T-cell (primary cell): ENCODE measurements around the gene TNNT1. TPM values are rescaled to one million over a fixed set of nuclear protein-coding genes. Genes with fewer than 3 reads are reported as not detected.

Source experiments
- ATAC-seq, 4 experiments: fragments of 200-7000 bp in 3 of 4; fragments of 150-1000 bp in 1 of 4; cut with Tn5 transposase; replicated peaks in 1 of 4; 1 replicate in 3 of 4; 2 replicates in 1 of 4; pipeline ENCODE4 v1.10.0; 2021; ENCODE audit warnings: moderate library complexity in 3 of 4, mild to moderate bottlenecking in 2 of 4, moderate number of reproducible peaks in 1 of 4
- CTCF ChIA-PET, 2 donors: fragments of 300-600 bp; sonication (Branson Sonifier 250); formaldehyde crosslinking; loops; one replicate each; lab custom pipeline; 2022; ENCODE audit warnings: antibody characterized with exemption in 2 of 2; lab: Charles Lee
- POLR2A ChIA-PET, 2 donors: fragments of 300-600 bp; sonication (Branson Sonifier 250); formaldehyde crosslinking; loops; one replicate each; lab custom pipeline; 2022; ENCODE audit warnings: antibody characterized with exemption in 2 of 2; lab: Charles Lee
- DNase-seq, 35 experiments: peaks; one replicate each; pipeline versions ENCODE4 v3.0.0 to v3.0.0-alpha.2; 2013 to 2023
- H3K27ac ChIP-seq: one replicate; pipeline ENCODE4 v1.5.1; 2013; ENCODE audit warnings: low read length
- H3K27me3 ChIP-seq, 2 experiments: replicated peaks in 1 of 2; 1 replicate in 1 of 2; 2 replicates in 1 of 2; pipeline versions ENCODE4 v1.6.1 to v1.7.0; 2013; ENCODE audit warnings: low read length in 1 of 2, mixed read lengths in 1 of 2; ENCODE audit not compliant: control insufficient read depth in 2 of 2, insufficient read depth in 2 of 2; ENCODE audit errors: extremely low read depth in 1 of 2
- H3K36me3 ChIP-seq, 2 donors: 1 replicate in 1 of 2; 2 replicates in 1 of 2; pipeline versions ENCODE4 v1.6.1 to v1.7.0; 2013; ENCODE audit warnings: low read length in 1 of 2; ENCODE audit not compliant: control insufficient read depth in 2 of 2, insufficient read depth in 1 of 2; ENCODE audit errors: extremely low read depth in 1 of 2
- H3K4me1 ChIP-seq, 2 experiments: 1 replicate in 1 of 2; 2 replicates in 1 of 2; pipeline versions ENCODE4 v1.6.1 to v1.7.0; 2013; ENCODE audit warnings: low read length in 2 of 2, mixed read lengths in 1 of 2; ENCODE audit not compliant: insufficient read depth in 2 of 2, control insufficient read depth in 1 of 2; ENCODE audit errors: extremely low read depth in 1 of 2
- H3K4me3 ChIP-seq, 2 donors: 1 replicate in 1 of 2; 2 replicates in 1 of 2; pipeline versions ENCODE4 v1.5.1 to v1.7.0; 2013; ENCODE audit warnings: mild to moderate bottlenecking in 2 of 2, low read length in 1 of 2, moderate library complexity in 1 of 2; ENCODE audit not compliant: control insufficient read depth in 1 of 2; ENCODE audit errors: extremely low read depth in 1 of 2
- H3K9me3 ChIP-seq: 2 replicates; pipeline ENCODE4 v1.7.0; 2013
- H3K27ac Mint-ChIP-seq, 2 donors: one replicate each; pipeline ENCODE4 v1.8.0; 2020 to 2021; ENCODE audit warnings: mild to moderate bottlenecking in 2 of 2, mixed read lengths in 2 of 2
- H3K27me3 Mint-ChIP-seq, 2 donors: one replicate each; pipeline ENCODE4 v1.8.0; 2021 to 2022; ENCODE audit warnings: mixed read lengths in 2 of 2
- H3K36me3 Mint-ChIP-seq: one replicate; pipeline ENCODE4 v1.8.0; 2021; ENCODE audit warnings: mixed read lengths
- H3K4me1 Mint-ChIP-seq, 3 donors: one replicate each; pipeline ENCODE4 v1.8.0; 2020 to 2022; ENCODE audit warnings: mixed read lengths in 3 of 3, mild to moderate bottlenecking in 1 of 3
- H3K4me3 Mint-ChIP-seq, 3 donors: one replicate each; pipeline ENCODE4 v1.8.0; 2020 to 2022; ENCODE audit warnings: mild to moderate bottlenecking in 3 of 3, mixed read lengths in 3 of 3, moderate library complexity in 3 of 3
- H3K9me3 Mint-ChIP-seq, 3 donors: one replicate each; pipeline ENCODE4 v1.8.0; 2020 to 2022; ENCODE audit warnings: mixed read lengths in 3 of 3
- WGBS: methylation state at CpG from one replicate; pipeline ENCODE4 v1.1.5; 2013; ENCODE audit warnings: missing lambda C conversion rate; ENCODE audit not compliant: insufficient coverage; 5-methylcytosine and 5-hydroxymethylcytosine counted together
- total RNA-seq, 35 experiments: library from RNA in 6 of 35; stranded (reverse) in 6 of 35; fragments of 120-200 nt in 1 of 35; gene quantifications; one replicate each; pipeline versions ENCODE4 v1.2.1 to v1.2.4 and lab custom pipeline; 2013 to 2026

Gene TNNT1
- total RNA-seq, 5 donors from 2014 or later (not counting 1 experiment from before 2014, with no cell fraction given) = 0.36 to 0.76 TPM; not detected in 3

DNA sequence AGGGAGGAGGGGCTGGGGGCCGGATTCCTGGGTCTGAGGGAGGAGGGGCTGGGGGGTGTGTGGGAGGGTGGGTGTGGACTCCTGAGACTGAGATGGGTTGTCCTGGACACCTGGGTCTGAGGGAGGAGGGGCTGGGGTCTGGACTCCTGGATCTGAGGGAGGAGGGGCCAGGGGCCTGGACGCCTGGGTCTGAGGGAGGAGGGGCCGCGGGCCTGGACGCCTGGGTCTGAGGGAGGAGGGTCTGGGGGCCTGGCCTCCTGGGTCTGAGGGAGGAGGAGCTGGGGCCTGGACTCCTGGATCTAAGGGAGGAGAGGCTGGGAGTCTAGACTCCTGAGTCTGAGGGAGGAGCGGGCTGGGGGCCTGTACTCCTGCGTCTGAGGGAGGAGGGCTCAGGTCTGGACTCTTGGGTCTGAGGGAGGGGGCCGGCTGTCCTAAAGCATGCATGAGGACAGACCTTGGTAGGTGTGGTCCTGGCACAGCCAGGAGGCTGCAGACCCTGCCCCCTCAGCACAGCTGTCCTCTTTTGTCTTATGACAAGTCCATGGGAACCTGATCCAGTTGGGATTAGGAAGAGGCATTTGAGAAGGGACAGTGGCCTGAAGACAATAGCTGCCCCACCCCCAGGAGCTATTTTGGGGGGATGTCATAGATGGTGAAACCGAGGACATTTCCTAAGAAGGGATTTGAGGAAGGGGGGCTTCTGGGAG lies 1.3 kb downstream of the TNNT1 start:
- Mint-ChIP-seq H3K27ac (no peak overlapping the region), H3K4me1 (peaks cover 9 to 12% (median 10%) of the 10 kb centered on the region in 3 donors), H3K27me3 (peaks cover 51 to 59% of the 10 kb centered on the region in 2 donors), H3K4me3 (no peak overlapping the region), H3K9me3 (peaks cover 7 to 10% (median 8%) of the 10 kb centered on the region in 3 donors), H3K36me3 (no peaks in the 10 kb centered on the region)
- Histone ChIP-seq H3K9me3 (peaks cover 3% of the 10 kb centered on the region), H3K4me3 (no peak overlapping the region), H3K27ac (no peak overlapping the region), H3K4me1 (peaks cover 3 to 24% of the 10 kb centered on the region in 2 experiments), H3K36me3 (no peaks in the 10 kb centered on the region), H3K27me3 (peaks cover 2 to 71% of the 10 kb centered on the region in 2 experiments)
- POLR2A ChIA-PET = no interaction called here
- 47% methylated on average over 3 of the region's 9 CpGs for WGBS
- DNase-seq (no peak), ATAC-seq (no peak)
- CTCF ChIA-PET = interaction anchor here in 1 of 2 donors (0.6 to 1.3 kb wide), 2 partner anchors 356 to 361 kb away, joined by 3 to 4 read pairs; no protein-coding TSS in a partner anchor

DNA sequence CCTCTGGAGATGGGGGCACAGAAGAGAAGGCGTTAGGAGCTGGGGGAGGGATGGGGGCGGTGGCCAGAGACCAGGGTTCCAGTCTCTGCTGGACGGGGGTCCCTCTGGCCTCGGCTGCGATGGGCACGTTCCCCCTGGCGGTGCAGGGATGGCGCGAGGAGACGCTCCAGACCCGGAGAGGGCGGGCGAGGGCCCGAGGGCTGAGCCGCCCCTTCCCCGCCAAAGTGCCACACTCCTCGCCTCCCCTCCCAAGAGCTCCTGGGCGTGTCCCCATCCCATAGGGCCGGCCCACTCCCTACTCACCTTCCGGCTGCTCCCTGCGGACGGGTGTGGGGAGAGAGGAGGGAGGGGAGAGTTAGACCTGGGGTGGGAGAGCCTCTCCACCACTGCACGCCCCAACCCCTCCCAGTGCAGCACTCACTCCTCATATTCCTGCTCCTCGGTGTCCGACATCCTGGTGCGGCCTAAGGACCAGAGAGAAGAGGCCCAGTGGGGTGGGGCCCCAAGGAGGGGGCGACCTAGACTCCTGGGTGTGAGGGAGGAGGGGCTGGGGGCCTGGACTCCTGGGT lies 2.2 kb downstream of the TNNT1 start:
- Mint-ChIP-seq H3K36me3 (no peaks in the 10 kb centered on the region), H3K27ac (no peak overlapping the region), H3K27me3 (peaks cover 51 to 63% of the 10 kb centered on the region in 2 donors), H3K9me3 (peaks cover 1 to 5% (median 3%) of the 10 kb centered on the region in 3 donors), H3K4me1 (peaks cover 4 to 5% (median 4%) of the 10 kb centered on the region in 3 donors), H3K4me3 (no peak overlapping the region)
- DNase-seq (no peak), ATAC-seq (no peak)
- CTCF ChIA-PET = interaction anchor here (0.6 to 1.3 kb wide), 6 partner anchors 328 to 1051 kb away, joined by 3 to 5 read pairs (median 3); no protein-coding TSS in a partner anchor
- Histone ChIP-seq H3K9me3 (peaks cover under 1% of the 10 kb centered on the region), H3K4me1 (peaks cover 0 to 17% of the 10 kb centered on the region in 2 experiments), H3K4me3 (no peak overlapping the region), H3K27ac (no peak overlapping the region), H3K36me3 (no peaks in the 10 kb centered on the region), H3K27me3 (peaks cover 4 to 80% of the 10 kb centered on the region in 2 experiments)
- POLR2A ChIA-PET = no interaction called here
- WGBS = 5% methylated on average over 17 of the region's 27 CpGs

DNA sequence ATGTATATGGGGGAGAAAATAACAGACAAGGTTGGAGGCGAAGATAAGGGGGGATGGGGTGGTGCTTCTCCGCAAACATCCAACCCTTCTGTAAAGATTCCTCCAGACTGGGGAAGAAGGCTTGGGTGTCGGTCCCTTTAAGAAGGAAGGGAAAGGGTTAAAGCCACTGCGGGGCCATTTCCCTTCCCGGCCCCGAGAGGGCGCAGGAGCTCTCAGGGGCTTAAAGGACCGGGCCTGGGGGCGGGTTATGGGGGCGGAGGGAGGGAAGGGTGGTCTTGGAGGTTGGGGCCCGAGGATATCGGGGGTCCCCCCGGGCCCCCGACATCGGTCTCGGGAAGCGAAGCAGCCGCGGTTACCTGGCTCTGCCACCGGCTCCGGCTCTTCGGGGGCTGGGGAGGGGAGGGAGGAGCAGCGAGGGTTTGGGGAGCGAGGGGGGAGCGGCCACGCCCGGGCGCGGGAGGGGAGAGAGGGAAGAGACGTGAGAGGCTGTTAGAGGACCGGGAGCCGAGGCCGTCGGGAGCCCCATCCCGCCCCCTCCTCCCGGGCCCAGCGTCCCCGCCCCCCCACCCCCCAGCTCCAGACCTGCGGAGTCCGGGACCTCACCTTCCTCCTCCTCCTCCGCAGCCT lies 2.8 kb downstream of the TNNT1 start:
- H3K27ac Mint-ChIP-seq = no peak overlapping the region
- H3K9me3 Mint-ChIP-seq = no peaks in the 10 kb centered on the region
- Histone ChIP-seq H3K36me3 (no peaks in the 10 kb centered on the region), H3K4me3 (no peak overlapping the region), H3K27me3 (peaks cover 4 to 86% of the 10 kb centered on the region in 2 experiments), H3K4me1 (peaks cover 0 to 17% of the 10 kb centered on the region in 2 experiments), H3K9me3 (no peaks in the 10 kb centered on the region), H3K27ac (no peak overlapping the region)
- ChIA-PET CTCF (interaction anchor here (0.6 to 0.8 kb wide), 4 partner anchors 24 to 1050 kb away, joined by 3 to 5 read pairs (median 3); no protein-coding TSS in a partner anchor), POLR2A (no interaction called here)
- H3K4me1 Mint-ChIP-seq = peaks cover 3 to 4% (median 3%) of the 10 kb centered on the region in 3 donors
- ATAC-seq (peak in 1 of 4 experiments; percentile 44), DNase-seq (peak in 3 of 35 experiments; percentile 8 to 42 (median 15))
- WGBS = 1% methylated on average over 10 of the region's 41 CpGs
- H3K4me3 Mint-ChIP-seq = no peak overlapping the region
- H3K36me3 Mint-ChIP-seq = no peaks in the 10 kb centered on the region
- peaks cover 52 to 68% of the 10 kb centered on the region in 2 donors for H3K27me3 Mint-ChIP-seq

DNA sequence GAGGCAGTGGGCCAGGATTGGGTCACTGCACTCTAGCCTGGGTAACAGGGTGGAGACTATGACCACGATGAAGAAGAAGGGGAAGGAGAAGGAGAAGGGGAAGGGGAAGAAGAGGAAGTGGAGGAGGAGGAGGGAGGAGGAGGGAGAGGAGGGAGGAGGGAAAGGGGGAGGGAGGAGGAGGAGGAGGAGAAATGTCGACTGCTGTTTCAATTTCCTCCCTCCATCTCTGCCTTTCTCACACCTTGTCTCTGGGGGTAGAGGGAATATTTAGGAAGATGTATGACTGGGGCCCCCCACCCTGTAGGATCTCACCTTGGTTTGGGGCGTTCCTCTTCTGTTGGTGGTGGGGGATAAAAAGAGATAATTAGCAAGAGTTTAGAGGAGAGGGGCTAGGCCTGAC lies 3.8 kb downstream of the TNNT1 start:
- Mint-ChIP-seq H3K9me3 (no peaks in the 10 kb centered on the region), H3K36me3 (no peaks in the 10 kb centered on the region), H3K27me3 (peaks cover 54 to 74% of the 10 kb centered on the region in 2 donors), H3K27ac (no peak overlapping the region), H3K4me1 (peaks cover 4 to 6% (median 6%) of the 10 kb centered on the region in 3 donors), H3K4me3 (no peak overlapping the region)
- H3K27me3 ChIP-seq = peaks cover 4 to 96% of the 10 kb centered on the region in 2 experiments
- peaks cover 0 to 20% of the 10 kb centered on the region in 2 experiments for H3K4me1 ChIP-seq
- ATAC-seq = no peak
- no peak overlapping the region for H3K27ac ChIP-seq
- H3K4me3 ChIP-seq = no peak overlapping the region
- WGBS = 17% methylated on average over 1 of the region's 3 CpGs
- H3K9me3 ChIP-seq = no peaks in the 10 kb centered on the region
- CTCF ChIA-PET = no interaction called here
- no peaks in the 10 kb centered on the region for H3K36me3 ChIP-seq
- POLR2A ChIA-PET = no interaction called here
- no peak for DNase-seq

DNA sequence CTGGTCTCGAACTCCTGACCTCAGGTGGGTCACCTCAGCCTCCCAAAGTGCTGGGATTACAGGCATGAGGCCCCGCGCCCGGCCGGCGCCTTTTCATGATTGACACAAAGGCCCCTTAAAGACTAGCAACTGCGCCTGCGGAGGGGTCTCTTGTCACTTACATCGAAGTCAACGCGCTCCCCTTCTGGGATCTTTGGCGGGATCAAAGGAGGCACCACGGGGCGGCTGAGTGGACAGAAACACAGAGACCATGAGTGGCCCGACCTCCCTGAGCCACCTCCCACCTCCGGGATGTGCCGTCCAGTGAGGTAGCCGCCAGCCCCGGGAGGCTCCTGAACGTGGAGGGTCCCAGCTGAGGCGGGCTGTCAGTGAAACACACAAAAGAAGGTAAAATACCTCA lies 7.3 kb downstream of the TNNT1 start:
- Mint-ChIP-seq H3K4me3 (no peak overlapping the region), H3K9me3 (no peaks in the 10 kb centered on the region), H3K27me3 (peaks cover 37 to 69% of the 10 kb centered on the region in 2 donors), H3K27ac (no peak overlapping the region), H3K36me3 (no peaks in the 10 kb centered on the region), H3K4me1 (peaks cover 4 to 6% (median 6%) of the 10 kb centered on the region in 3 donors)
- no peaks in the 10 kb centered on the region for H3K36me3 ChIP-seq
- no peak overlapping the region for H3K4me3 ChIP-seq
- no peaks in the 10 kb centered on the region for H3K9me3 ChIP-seq
- ATAC-seq = peak in 1 of 4 experiments; percentile 10
- H3K4me1 ChIP-seq = peaks cover 0 to 18% of the 10 kb centered on the region in 2 experiments
- CTCF ChIA-PET = interaction anchor here (0.6 to 1.6 kb wide), 5 partner anchors 9 to 362 kb away, joined by 5 to 19 read pairs (median 5); no protein-coding TSS in a partner anchor
- 30% methylated on average over 8 of the region's 21 CpGs for WGBS
- POLR2A ChIA-PET = no interaction called here
- DNase-seq = no peak
- no peak overlapping the region for H3K27ac ChIP-seq
- peaks cover 2 to 97% of the 10 kb centered on the region in 2 experiments for H3K27me3 ChIP-seq

DNA sequence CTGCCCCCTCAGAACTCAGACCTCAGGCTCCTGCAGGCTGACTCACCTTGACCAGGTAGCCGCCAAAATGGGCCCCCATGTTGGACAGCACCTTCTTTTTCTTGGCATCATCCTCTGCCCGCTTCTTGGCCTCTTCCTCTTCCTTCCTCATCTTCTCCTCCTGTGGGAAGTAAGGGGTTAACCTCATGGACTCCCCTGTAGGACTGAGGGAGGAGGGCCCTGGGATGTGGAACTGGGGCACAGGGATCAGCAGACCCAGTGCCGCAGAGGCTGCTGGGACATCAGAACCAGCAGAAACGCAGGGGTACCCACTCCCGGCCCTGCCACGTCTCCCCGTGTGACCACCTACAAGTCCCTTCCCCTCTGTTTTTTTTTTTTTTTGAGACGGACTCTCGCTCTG lies 11.1 kb downstream of the TNNT1 start:
- H3K27me3 Mint-ChIP-seq = peaks cover 12 to 55% of the 10 kb centered on the region in 2 donors
- CTCF ChIA-PET = no interaction called here
- no peak for DNase-seq

More for the DNA sequence above, 11.1 kb downstream of the TNNT1 start:
- no peaks in the 10 kb centered on the region for H3K9me3 Mint-ChIP-seq
- H3K4me3 ChIP-seq = no peak overlapping the region
- H3K36me3 Mint-ChIP-seq = no peaks in the 10 kb centered on the region
- no peaks in the 10 kb centered on the region for H3K36me3 ChIP-seq
- peaks cover 2 to 85% of the 10 kb centered on the region in 2 experiments for H3K27me3 ChIP-seq
- ATAC-seq = no peak
- no CpG with 5 or more reads among the region's 9 CpGs for WGBS
- H3K4me1 ChIP-seq = peaks cover 0 to 6% of the 10 kb centered on the region in 2 experiments
- peaks cover 3 to 6% (median 3%) of the 10 kb centered on the region in 3 donors for H3K4me1 Mint-ChIP-seq
- no peak overlapping the region for H3K4me3 Mint-ChIP-seq
- no peak overlapping the region for H3K27ac ChIP-seq
- H3K9me3 ChIP-seq = no peaks in the 10 kb centered on the region
- POLR2A ChIA-PET = no interaction called here
- no peak overlapping the region for H3K27ac Mint-ChIP-seq
